HepG2 (cell line): Measurements from ENCODE around the gene CDK5R1. TPM values are rescaled to one million over a fixed set of nuclear protein-coding genes. Genes with fewer than 3 reads are reported as not detected.

Source experiments
- ARNTL ChIP-seq: sonication (generic); formaldehyde crosslinking; IDR thresholded peaks from 2 replicates; pipeline ENCODE4 v1.4.0; 2020; ENCODE audit warnings: mild to moderate bottlenecking, missing genetic modification reagents
- BHLHE40 ChIP-seq: IDR thresholded peaks from 2 replicates; pipeline ENCODE4 v1.6.1; 2011; ENCODE audit warnings: low read length, improper control_type of control experiment
- CC2D1A ChIP-seq: sonication (generic); formaldehyde crosslinking; IDR thresholded peaks from 2 replicates; pipeline ENCODE4 v1.8.1; 2023; ENCODE audit warnings: mild to moderate bottlenecking, missing genetic modification reagents
- CEBPG ChIP-seq: IDR thresholded peaks from 2 replicates; pipeline ENCODE4 v1.6.1; 2016
- CREB1 ChIP-seq, 2 experiments: fragments of 450-650 bp in 1 of 2; IDR thresholded peaks; 2 replicates each; pipeline ENCODE4 v1.6.1; 2016 to 2017; ENCODE audit warnings: control low read depth in 1 of 2, mild to moderate bottlenecking in 1 of 2, missing compliant biosample characterization in 1 of 2, missing genetic modification characterization in 1 of 2
- ERF ChIP-seq: IDR thresholded peaks from 2 replicates; pipeline ENCODE4 v1.6.1; 2018; ENCODE audit warnings: missing biosample characterization, missing genetic modification reagents
- HOXA9 ChIP-seq: sonication (generic); formaldehyde crosslinking; IDR thresholded peaks from 2 replicates; pipeline ENCODE4 v1.8.1; 2022; ENCODE audit warnings: missing genetic modification reagents, mild to moderate bottlenecking, moderate library complexity, borderline replicate concordance
- KDM5A ChIP-seq: fragments of 200-600 bp; sonication (generic); IDR thresholded peaks from 2 replicates; pipeline ENCODE4 v1.7.0; 2018; ENCODE audit warnings: antibody characterized with exemption, mild to moderate bottlenecking, low read length, borderline replicate concordance
- PHF20 ChIP-seq: sonication (generic); formaldehyde crosslinking; IDR thresholded peaks from 2 replicates; pipeline ENCODE4 v1.5.0; 2020; ENCODE audit warnings: mild to moderate bottlenecking, missing genetic modification reagents
- PTBP1 ChIP-seq: fragments of 200-400 bp; formaldehyde crosslinking; IDR thresholded peaks from 2 replicates; pipeline ENCODE4 v1.6.1; 2018; ENCODE audit warnings: low read length, low read depth; ENCODE audit not compliant: poor library complexity, severe bottlenecking
- RBFOX2 ChIP-seq: fragments of 200-400 bp; formaldehyde crosslinking; IDR thresholded peaks from 2 replicates; pipeline ENCODE4 v1.6.1; 2017; ENCODE audit warnings: low read depth, mild to moderate bottlenecking, low read length
- RBM39 ChIP-seq: fragments of 200-400 bp; formaldehyde crosslinking; IDR thresholded peaks from one replicate; pipeline ENCODE4 v1.6.1; 2018; ENCODE audit warnings: antibody characterized with exemption, mild to moderate bottlenecking, low read depth, low read length; ENCODE audit not compliant: poor library complexity, severe bottlenecking
- SOX13 ChIP-seq, 3 experiments: fragments of 450-650 bp in 1 of 3; sonication (generic) in 1 of 3; formaldehyde crosslinking in 1 of 3; IDR thresholded peaks in 2 of 3; conservative IDR thresholded peaks in 1 of 3; 2 replicates each; pipeline versions ENCODE4 v1.5.0 to v1.6.1; 2016 to 2020; ENCODE audit warnings: antibody characterized with exemption in 1 of 3, mild to moderate bottlenecking in 1 of 3, missing compliant biosample characterization in 1 of 3, missing genetic modification reagents in 1 of 3, moderate library complexity in 1 of 3
- ZFAT ChIP-seq: sonication (generic); formaldehyde crosslinking; conservative IDR thresholded peaks from 2 replicates; pipeline ENCODE4 v1.8.1; 2023; ENCODE audit warnings: missing genetic modification reagents, inconsistent platforms
- ZFP90 ChIP-seq: sonication (generic); formaldehyde crosslinking; IDR thresholded peaks from 2 replicates; pipeline ENCODE4 v1.8.0; 2022; ENCODE audit warnings: missing genetic modification reagents, mild to moderate bottlenecking, inconsistent platforms, borderline replicate concordance
- ZFY ChIP-seq: sonication (generic); formaldehyde crosslinking; IDR thresholded peaks from 2 replicates; pipeline ENCODE4 v1.4.0; 2020; ENCODE audit warnings: missing genetic modification reagents
- ZNF253 ChIP-seq: sonication (generic); formaldehyde crosslinking; IDR thresholded peaks from 2 replicates; pipeline ENCODE4 v1.8.0; 2022; ENCODE audit warnings: mild to moderate bottlenecking, missing genetic modification reagents, borderline replicate concordance
- ZNF432 ChIP-seq: sonication (generic); formaldehyde crosslinking; IDR thresholded peaks from 2 replicates; pipeline ENCODE4 v1.5.0; 2020; ENCODE audit warnings: missing genetic modification reagents, mild to moderate bottlenecking, borderline replicate concordance
- ZNF44 ChIP-seq: sonication (generic); formaldehyde crosslinking; IDR thresholded peaks from 2 replicates; pipeline ENCODE4 v1.5.1; 2020; ENCODE audit warnings: mild to moderate bottlenecking, missing genetic modification reagents
- ZNF501 ChIP-seq: sonication (generic); formaldehyde crosslinking; IDR thresholded peaks from 2 replicates; pipeline ENCODE4 v1.5.1; 2020; ENCODE audit warnings: mild to moderate bottlenecking, moderate library complexity, missing genetic modification reagents
- ZNF546 ChIP-seq: sonication (generic); formaldehyde crosslinking; conservative IDR thresholded peaks from 2 replicates; pipeline ENCODE4 v1.8.1; 2023; ENCODE audit warnings: mild to moderate bottlenecking, missing genetic modification reagents
- ZNF562 ChIP-seq: sonication (generic); formaldehyde crosslinking; IDR thresholded peaks from 2 replicates; pipeline ENCODE4 v1.8.0; 2022; ENCODE audit warnings: missing genetic modification reagents, borderline replicate concordance
- ZNF577 ChIP-seq: sonication (generic); formaldehyde crosslinking; IDR thresholded peaks from 2 replicates; pipeline ENCODE4 v1.4.0; 2020; ENCODE audit warnings: mild to moderate bottlenecking, low read depth, missing genetic modification reagents, borderline replicate concordance
- ZNF768 ChIP-seq: sonication (generic); formaldehyde crosslinking; IDR thresholded peaks from 2 replicates; pipeline ENCODE4 v1.4.0; 2020; ENCODE audit warnings: missing genetic modification reagents
- polyA plus RNA-seq, 8 experiments: library from polyadenylated mRNA; depleted of rRNA in 3 of 8; stranded (reverse) in 7 of 8; unstranded in 1 of 8; fragments of >200 nt; fragmentation: Illumina TruSeq in 4 of 8; extraction: Trizol in 4 of 8; gene quantifications; 2 replicates each; pipeline versions ENCODE4 v1.2.1 to v1.2.3, GENCODE V29; 2011 to 2016; ENCODE audit warnings: low read depth in 4 of 8, missing spikeins in 1 of 8, mixed read lengths in 1 of 8; ENCODE audit not compliant: insufficient read depth in 1 of 8
- total RNA-seq, 5 experiments: library from RNA; depleted of rRNA; stranded (reverse); fragments of >200 nt; fragmentation: Illumina TruSeq; extraction: Trizol; gene quantifications; 2 replicates each; pipeline ENCODE4 v1.2.3, GENCODE V29; 2016; ENCODE audit warnings: low read depth in 1 of 5
- TF ChIP-seq, protein P1 (sequence below): sonication (generic); formaldehyde crosslinking; IDR thresholded peaks from 2 replicates; pipeline ENCODE4 v1.8.1; 2023; ENCODE audit warnings: missing genetic modification reagents, inconsistent platforms, borderline replicate concordance
- TF ChIP-seq, protein P2 (sequence below): IDR thresholded peaks from 2 replicates; pipeline ENCODE4 v1.6.1; 2012; ENCODE audit warnings: low read depth, low read length, improper control_type of control experiment
- TF ChIP-seq, protein P3 (sequence below): sonication (generic); formaldehyde crosslinking; IDR thresholded peaks from 2 replicates; pipeline ENCODE4 v1.9.0; 2021; ENCODE audit warnings: missing genetic modification reagents, borderline replicate concordance

The CDK5R1 gene
- total and polyA plus RNA-seq, 2 of the 13 experiments (the other 11 are each of a cell fraction or from before 2014, with no cell fraction given) = 1.1 to 3.9 TPM

DNA sequence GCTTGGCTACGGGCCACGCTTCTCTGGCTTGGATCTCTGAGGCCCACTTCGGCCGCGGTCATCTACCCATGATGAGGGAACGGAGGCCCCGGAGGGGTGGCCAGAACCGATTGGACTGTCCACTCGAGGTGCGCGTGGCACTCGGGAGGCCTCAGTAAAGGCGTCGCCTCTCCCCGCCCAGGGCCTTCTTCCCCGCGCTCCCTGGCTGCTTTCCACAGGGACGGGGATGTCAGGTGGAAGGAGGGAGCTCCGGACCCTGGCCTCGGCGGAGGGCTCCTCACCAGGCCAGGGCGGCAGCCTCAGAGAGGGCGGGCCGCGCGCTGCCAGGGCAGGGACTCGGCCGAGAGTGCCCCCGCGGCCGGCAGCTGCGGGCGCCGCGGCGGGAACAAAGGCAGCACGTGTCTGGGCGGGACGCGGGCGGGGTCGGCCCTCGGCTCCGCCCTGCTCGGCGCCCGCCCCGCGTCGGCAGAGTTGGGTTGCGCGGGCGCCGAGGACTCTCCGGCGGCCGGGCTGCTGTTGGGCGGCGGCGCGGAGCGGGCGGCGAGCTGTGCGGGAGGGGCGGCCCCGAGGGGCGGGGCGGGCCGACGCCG, 587 bp upstream of the CDK5R1 start (continued):
- TF ChIP-seq, protein P1, sequence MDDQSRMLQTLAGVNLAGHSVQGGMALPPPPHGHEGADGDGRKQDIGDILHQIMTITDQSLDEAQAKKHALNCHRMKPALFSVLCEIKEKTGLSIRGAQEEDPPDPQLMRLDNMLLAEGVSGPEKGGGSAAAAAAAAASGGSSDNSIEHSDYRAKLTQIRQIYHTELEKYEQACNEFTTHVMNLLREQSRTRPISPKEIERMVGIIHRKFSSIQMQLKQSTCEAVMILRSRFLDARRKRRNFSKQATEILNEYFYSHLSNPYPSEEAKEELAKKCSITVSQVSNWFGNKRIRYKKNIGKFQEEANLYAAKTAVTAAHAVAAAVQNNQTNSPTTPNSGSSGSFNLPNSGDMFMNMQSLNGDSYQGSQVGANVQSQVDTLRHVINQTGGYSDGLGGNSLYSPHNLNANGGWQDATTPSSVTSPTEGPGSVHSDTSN (CRISPR knock-in tag) = no peak
- TF ChIP-seq RBFOX2 = peak; percentile 73
- TF ChIP-seq, protein P2, sequence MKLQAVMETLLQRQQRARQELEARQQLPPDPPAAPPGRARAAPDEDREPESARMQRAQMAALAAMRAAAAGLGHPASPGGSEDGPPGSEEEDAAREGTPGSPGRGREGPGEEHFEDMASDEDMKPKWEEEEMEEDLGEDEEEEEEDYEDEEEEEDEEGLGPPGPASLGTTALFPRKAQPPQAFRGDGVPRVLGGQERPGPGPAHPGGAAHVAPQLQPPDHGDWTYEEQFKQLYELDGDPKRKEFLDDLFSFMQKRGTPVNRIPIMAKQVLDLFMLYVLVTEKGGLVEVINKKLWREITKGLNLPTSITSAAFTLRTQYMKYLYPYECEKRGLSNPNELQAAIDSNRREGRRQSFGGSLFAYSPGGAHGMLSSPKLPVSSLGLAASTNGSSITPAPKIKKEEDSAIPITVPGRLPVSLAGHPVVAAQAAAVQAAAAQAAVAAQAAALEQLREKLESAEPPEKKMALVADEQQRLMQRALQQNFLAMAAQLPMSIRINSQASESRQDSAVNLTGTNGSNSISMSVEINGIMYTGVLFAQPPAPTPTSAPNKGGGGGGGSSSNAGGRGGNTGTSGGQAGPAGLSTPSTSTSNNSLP = no peak
- TF ChIP-seq KDM5A = no peak
- peak; percentile 98 for TF ChIP-seq BHLHE40
- TF ChIP-seq ZFY (CRISPR knock-in tag) = peak; percentile 79
- TF ChIP-seq ZNF546 = no peak
- peak; percentile 45 for TF ChIP-seq ERF
- no peak for TF ChIP-seq CEBPG (CRISPR knock-in tag)
- no peak for TF ChIP-seq PHF20 (CRISPR knock-in tag)
- no peak for TF ChIP-seq RBM39
- no peak for TF ChIP-seq CREB1 (IDR thresholded peaks at IDR 0.05)
- TF ChIP-seq CREB1 (CRISPR knock-in tag; IDR thresholded peaks at IDR 0.05) = no peak
- TF ChIP-seq, protein P3, sequence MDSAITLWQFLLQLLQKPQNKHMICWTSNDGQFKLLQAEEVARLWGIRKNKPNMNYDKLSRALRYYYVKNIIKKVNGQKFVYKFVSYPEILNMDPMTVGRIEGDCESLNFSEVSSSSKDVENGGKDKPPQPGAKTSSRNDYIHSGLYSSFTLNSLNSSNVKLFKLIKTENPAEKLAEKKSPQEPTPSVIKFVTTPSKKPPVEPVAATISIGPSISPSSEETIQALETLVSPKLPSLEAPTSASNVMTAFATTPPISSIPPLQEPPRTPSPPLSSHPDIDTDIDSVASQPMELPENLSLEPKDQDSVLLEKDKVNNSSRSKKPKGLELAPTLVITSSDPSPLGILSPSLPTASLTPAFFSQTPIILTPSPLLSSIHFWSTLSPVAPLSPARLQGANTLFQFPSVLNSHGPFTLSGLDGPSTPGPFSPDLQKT (CRISPR knock-in tag) = 0 out of 2 replicates have a peak, but pooled peaks have one; percentile 27
- TF ChIP-seq HOXA9 = no peak
- TF ChIP-seq ZNF768 (CRISPR knock-in tag) = no peak
- 0 out of 2 replicates have a peak, but pooled peaks have one; percentile 66 for TF ChIP-seq ZFAT (CRISPR knock-in tag)
- peak; percentile 34; the same call in 1 of the 2 replicates for TF ChIP-seq SOX13 (IDR thresholded peaks at IDR 0.05)
- TF ChIP-seq SOX13 (CRISPR knock-in tag; conservative IDR thresholded peaks at IDR 0.05 in 1 of 2, IDR thresholded peaks at IDR 0.05 in 1 of 2) = peak in 1 of 2 experiments; percentile 28; a peak in 1 of 4 replicates
- no peak for TF ChIP-seq ZNF253
- TF ChIP-seq PTBP1 = no peak
- TF ChIP-seq ZNF44 (CRISPR knock-in tag) = no peak
- TF ChIP-seq ZNF501 (CRISPR knock-in tag) = peak; percentile 84
- no peak for TF ChIP-seq ZNF432
- TF ChIP-seq CC2D1A (CRISPR knock-in tag) = no peak
- TF ChIP-seq ZNF562 (CRISPR knock-in tag) = no peak
- TF ChIP-seq ZNF577 (CRISPR knock-in tag) = no peak
- no peak for TF ChIP-seq ZFP90 (CRISPR knock-in tag)
- peak; percentile 76 for TF ChIP-seq ARNTL (CRISPR knock-in tag)
